CD4-positive, alpha-beta T cell (primary cell): Measurements from ENCODE around the gene GFY. TPM values are rescaled to one million over a fixed set of nuclear protein-coding genes. Genes with fewer than 3 reads are reported as not detected.
A peak's percentile ranks its signal among the peaks of the same experiment; 100 is the strongest.

Experiments
- ATAC-seq: fragments of 200-7000 bp; cut with Tn5 transposase; one replicate; pipeline ENCODE4 v1.10.0; 2022; ENCODE audit warnings: mild to moderate bottlenecking; ENCODE audit not compliant: poor library complexity
- CTCF ChIA-PET: fragments of 350-600 bp; sonication (Branson Sonifier 250); formaldehyde crosslinking; loops from one replicate; lab custom pipeline; 2021; ENCODE audit warnings: antibody characterized with exemption, inconsistent platforms; lab: Charles Lee
- POLR2A ChIA-PET: fragments of 350-600 bp; sonication (Branson Sonifier 250); formaldehyde crosslinking; loops from one replicate; lab custom pipeline; 2021; ENCODE audit warnings: antibody characterized with exemption, inconsistent platforms; lab: Charles Lee
- DNase-seq, 14 experiments: peaks; one replicate each; pipeline ENCODE4 v3.0.0-alpha.2; 2013 to 2020; ENCODE audit warnings: mixed read lengths in 2 of 14
- H3K27ac ChIP-seq, 2 donors: one replicate each; pipeline versions ENCODE4 v1.5.1 to v1.7.0; 2013; ENCODE audit warnings: low read length in 2 of 2, low read depth in 1 of 2, mild to moderate bottlenecking in 1 of 2
- H3K27me3 ChIP-seq, 2 experiments: 1 replicate in 1 of 2; 2 replicates in 1 of 2; pipeline versions ENCODE4 v1.6.1 to v1.7.0; 2013; ENCODE audit warnings: low read length in 2 of 2, control low read depth in 1 of 2, mild to moderate bottlenecking in 1 of 2, moderate library complexity in 1 of 2; ENCODE audit not compliant: insufficient read depth in 2 of 2, control insufficient read depth in 1 of 2
- H3K36me3 ChIP-seq: one replicate; pipeline ENCODE4 v1.6.1; 2013; ENCODE audit warnings: low read length, control low read depth; ENCODE audit not compliant: insufficient read depth
- H3K4me1 ChIP-seq: one replicate; pipeline ENCODE4 v1.6.1; 2013; ENCODE audit warnings: low read length, control low read depth; ENCODE audit not compliant: insufficient read depth
- H3K4me3 ChIP-seq: one replicate; pipeline ENCODE4 v1.5.1; 2013; ENCODE audit warnings: mild to moderate bottlenecking, low read length, moderate library complexity
- H3K9me3 ChIP-seq, 2 experiments: 1 replicate in 1 of 2; 2 replicates in 1 of 2; pipeline versions ENCODE4 v1.6.1 to v1.7.0; 2013; ENCODE audit warnings: low read length in 2 of 2, mild to moderate bottlenecking in 2 of 2, control low read depth in 1 of 2, moderate library complexity in 1 of 2; ENCODE audit not compliant: control insufficient read depth in 1 of 2, insufficient read depth in 1 of 2
- H3K27ac Mint-ChIP-seq: one replicate; pipeline ENCODE4 v1.8.0; 2020; ENCODE audit warnings: mixed read lengths
- H3K27me3 Mint-ChIP-seq: one replicate; pipeline ENCODE4 v1.8.0; 2021; ENCODE audit warnings: mixed read lengths
- H3K36me3 Mint-ChIP-seq: one replicate; pipeline ENCODE4 v1.8.0; 2021; ENCODE audit warnings: low read depth, mixed read lengths
- H3K4me1 Mint-ChIP-seq: one replicate; pipeline ENCODE4 v1.8.0; 2021; ENCODE audit warnings: low read depth, mixed read lengths
- H3K4me3 Mint-ChIP-seq: one replicate; pipeline ENCODE4 v1.8.0; 2020; ENCODE audit warnings: mild to moderate bottlenecking, mixed read lengths
- H3K9me3 Mint-ChIP-seq: one replicate; pipeline ENCODE4 v1.8.0; 2020; ENCODE audit warnings: mixed read lengths
- intact Hi-C, 2 experiments: fragments of 100-400 bp; cut with DNase I in 1 of 2; cut with micrococcal nuclease in 1 of 2; formaldehyde crosslinking; loops; one replicate each; pipeline versions ENCODE4 v1.15.1 to v1.9.0; 2023 to 2025; cut with DNase I, micrococcal nuclease
- total RNA-seq, 174 experiments: library from RNA in 2 of 174; stranded (reverse) in 2 of 174; gene quantifications; one replicate each; pipeline ENCODE4 v1.2.3 and lab custom pipeline; 2021 to 2026
- TF ChIP-seq, protein P1 (sequence below): fragments of 200-600 bp; IDR thresholded peaks from one replicate; pipeline ENCODE4 v1.8.0; 2022; ENCODE audit warnings: antibody characterized with exemption, mild to moderate bottlenecking

Gene GFY
- total RNA-seq, 2 experiments from 2014 or later: not detected

DNA sequence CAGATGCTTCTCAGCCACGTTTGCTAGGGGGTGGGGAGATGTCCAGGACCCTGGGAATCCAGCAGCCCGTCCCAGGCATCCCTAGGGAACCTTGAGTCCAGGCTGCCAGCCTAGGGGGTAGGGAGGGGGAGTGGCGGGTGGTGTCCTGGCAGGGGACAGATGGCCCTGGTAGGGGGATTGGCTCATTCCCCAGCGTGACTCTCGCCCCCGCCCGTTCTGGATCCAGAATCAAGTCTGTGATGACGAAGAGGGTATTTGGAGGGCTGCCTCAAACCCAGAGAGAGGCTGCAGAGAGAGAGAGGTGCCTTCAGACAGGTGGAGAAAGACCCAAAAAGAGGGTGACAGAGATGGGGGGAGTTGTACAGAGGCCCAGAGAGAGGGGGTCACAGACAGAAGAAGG, 12.0 kb downstream of the GFY start:
- Histone ChIP-seq H3K27me3 (peaks cover 94% of the 10 kb centered on the region in 2 experiments), H3K27ac (no peak overlapping the region), H3K4me3 (no peak overlapping the region), H3K4me1 (peaks cover 42% of the 10 kb centered on the region), H3K36me3 (no peaks in the 10 kb centered on the region), H3K9me3 (peaks cover 0 to 34% of the 10 kb centered on the region in 2 experiments)
- no peak for DNase-seq
- Mint-ChIP-seq H3K27ac (no peak overlapping the region), H3K4me3 (no peak overlapping the region), H3K4me1 (peaks cover 43% of the 10 kb centered on the region), H3K27me3 (peaks cover 96% of the 10 kb centered on the region), H3K9me3 (no peaks in the 10 kb centered on the region), H3K36me3 (no peaks in the 10 kb centered on the region)
- TF ChIP-seq, protein P1, sequence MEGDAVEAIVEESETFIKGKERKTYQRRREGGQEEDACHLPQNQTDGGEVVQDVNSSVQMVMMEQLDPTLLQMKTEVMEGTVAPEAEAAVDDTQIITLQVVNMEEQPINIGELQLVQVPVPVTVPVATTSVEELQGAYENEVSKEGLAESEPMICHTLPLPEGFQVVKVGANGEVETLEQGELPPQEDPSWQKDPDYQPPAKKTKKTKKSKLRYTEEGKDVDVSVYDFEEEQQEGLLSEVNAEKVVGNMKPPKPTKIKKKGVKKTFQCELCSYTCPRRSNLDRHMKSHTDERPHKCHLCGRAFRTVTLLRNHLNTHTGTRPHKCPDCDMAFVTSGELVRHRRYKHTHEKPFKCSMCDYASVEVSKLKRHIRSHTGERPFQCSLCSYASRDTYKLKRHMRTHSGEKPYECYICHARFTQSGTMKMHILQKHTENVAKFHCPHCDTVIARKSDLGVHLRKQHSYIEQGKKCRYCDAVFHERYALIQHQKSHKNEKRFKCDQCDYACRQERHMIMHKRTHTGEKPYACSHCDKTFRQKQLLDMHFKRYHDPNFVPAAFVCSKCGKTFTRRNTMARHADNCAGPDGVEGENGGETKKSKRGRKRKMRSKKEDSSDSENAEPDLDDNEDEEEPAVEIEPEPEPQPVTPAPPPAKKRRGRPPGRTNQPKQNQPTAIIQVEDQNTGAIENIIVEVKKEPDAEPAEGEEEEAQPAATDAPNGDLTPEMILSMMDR: no peak
- no peak for ATAC-seq
- POLR2A ChIA-PET: no interaction called here
- CTCF ChIA-PET: interaction anchor here (1.0 kb wide), 1 partner anchor 45 kb away, joined by 4 read pairs; no protein-coding TSS in a partner anchor
- intact Hi-C loops: no loop called here

DNA sequence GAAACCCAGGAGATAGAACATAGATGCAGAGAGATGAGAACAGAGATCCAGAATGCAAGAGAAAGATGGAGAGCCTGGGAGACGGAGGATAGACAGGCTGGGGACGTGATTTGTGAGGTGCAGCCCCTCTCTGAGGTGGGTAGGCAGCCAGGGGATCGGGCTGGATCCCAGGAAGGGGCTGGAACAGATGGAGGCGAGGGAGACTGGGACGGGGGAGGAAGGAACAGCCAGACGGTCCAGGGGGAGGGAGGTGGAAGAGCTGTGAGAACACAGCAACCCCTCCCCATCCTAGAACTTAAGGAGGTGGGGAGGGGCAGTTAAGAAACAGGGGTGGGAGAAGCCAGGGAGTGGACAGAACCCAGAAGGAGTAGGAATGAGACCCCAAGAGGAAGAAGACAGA, 13.1 kb downstream of the GFY start:
- no peak for ATAC-seq
- peaks cover 42% of the 10 kb centered on the region for H3K4me1 ChIP-seq
- H3K27me3 ChIP-seq: peaks cover 87 to 88% of the 10 kb centered on the region in 2 experiments
- H3K27ac ChIP-seq: no peak overlapping the region
- ChIA-PET CTCF (no interaction called here), POLR2A (no interaction called here)
- TF ChIP-seq, protein P1: no peak
- H3K4me1 Mint-ChIP-seq: peaks cover 43% of the 10 kb centered on the region
- no peak overlapping the region for H3K27ac Mint-ChIP-seq
- H3K36me3 Mint-ChIP-seq: peaks cover 1% of the 10 kb centered on the region
- peaks cover 92% of the 10 kb centered on the region for H3K27me3 Mint-ChIP-seq
- no peaks in the 10 kb centered on the region for H3K36me3 ChIP-seq
- no peak overlapping the region for H3K4me3 ChIP-seq
- H3K4me3 Mint-ChIP-seq: no peak overlapping the region
- intact Hi-C loops: no loop called here
- no peak for DNase-seq
- H3K9me3 ChIP-seq: peaks cover 0 to 23% of the 10 kb centered on the region in 2 experiments
- no peaks in the 10 kb centered on the region for H3K9me3 Mint-ChIP-seq

DNA sequence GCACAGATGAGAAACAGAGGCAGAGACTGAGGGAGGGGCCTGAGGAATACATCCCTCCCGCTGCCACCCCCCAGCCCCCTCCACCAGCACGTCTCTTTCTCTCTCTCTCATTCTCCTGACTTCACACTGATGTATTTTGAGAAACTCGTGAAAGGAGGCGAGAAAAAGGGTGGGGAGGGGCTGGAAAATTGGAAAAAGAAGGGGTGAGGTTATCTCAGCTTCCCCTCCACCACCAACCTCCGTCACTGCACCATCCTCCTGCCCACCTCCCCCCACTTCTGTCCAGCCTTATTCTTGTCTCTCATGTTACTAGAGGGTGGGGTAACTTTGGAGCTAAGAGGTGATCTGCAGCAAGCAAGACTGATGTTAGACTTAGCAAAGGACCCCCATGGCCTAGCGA, 14.6 kb downstream of the GFY start:
- POLR2A ChIA-PET: no interaction called here
- Mint-ChIP-seq H3K4me3 (peak overlapping the region; percentile 50), H3K9me3 (no peaks in the 10 kb centered on the region), H3K4me1 (peaks cover 50% of the 10 kb centered on the region), H3K27ac (no peak overlapping the region), H3K27me3 (peaks cover 84% of the 10 kb centered on the region), H3K36me3 (peaks cover 8% of the 10 kb centered on the region)
- TF ChIP-seq, protein P1: no peak
- Histone ChIP-seq H3K27ac (no peak overlapping the region), H3K4me3 (no peak overlapping the region), H3K36me3 (no peaks in the 10 kb centered on the region), H3K9me3 (peaks cover 0 to 11% of the 10 kb centered on the region in 2 experiments), H3K4me1 (peaks cover 44% of the 10 kb centered on the region), H3K27me3 (peaks cover 71 to 72% of the 10 kb centered on the region in 2 experiments)
- CTCF ChIA-PET: interaction anchor here (1.5 kb wide), 1 partner anchor 48 kb away, joined by 4 read pairs; no protein-coding TSS in a partner anchor
- ATAC-seq: no peak
- intact Hi-C loops: loop anchor here in 1 of 2 experiments (5.0 to 10.0 kb wide), 2 partner anchors 108 to 445 kb away; partner anchors contain the start of genes GYS1 and RUVBL2
- DNase-seq: no peak
